ENCODE results near the gene ARHGEF4. TPM values are rescaled to one million over a fixed set of nuclear protein-coding genes. Genes with fewer than 3 reads are reported as not detected.
A peak's percentile ranks its signal among the peaks of the same experiment; 100 is the strongest.

The ARHGEF4 gene
- total and polyA plus RNA-seq, 2 experiments from 2014 or later: 4.6 to 16.6 TPM

DNA sequence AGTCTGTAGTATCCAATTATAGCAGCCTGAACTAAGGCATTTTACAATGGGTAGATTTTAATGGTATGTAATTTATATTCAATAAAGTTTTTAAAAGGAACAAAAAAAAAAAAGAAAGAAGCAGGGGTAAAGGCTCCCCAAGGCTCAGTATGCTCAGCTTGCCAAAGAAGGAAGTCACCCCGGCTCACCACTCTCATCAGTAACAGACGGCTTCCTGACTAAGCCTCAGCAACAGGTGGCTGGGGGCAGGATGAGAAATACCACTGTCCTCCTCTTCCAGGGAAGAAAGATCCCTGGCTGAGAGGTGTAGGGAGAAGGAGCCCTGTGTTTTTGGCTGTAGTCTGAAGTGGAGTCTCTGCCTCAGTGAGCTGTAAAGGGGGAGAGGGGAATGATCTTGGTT is 121.2 kb downstream of the ARHGEF4 start:
- peak; percentile 33 for DNase-seq (ENCODE audit: low spot score)
- H3F3A ChIP-seq (replicated peaks; ENCODE audit: low read depth): no peaks in the 10 kb centered on the region
- H3K36me3 Mint-ChIP-seq (ENCODE audit: low read depth): peaks cover 5% of the 10 kb centered on the region; the same call in 2 of the 3 replicates

More for the DNA sequence above, 121.2 kb downstream of the ARHGEF4 start:
- Histone ChIP-seq H4K20me1 (replicated peaks; ENCODE audit: insufficient read depth) (no peaks in the 10 kb centered on the region), H3K4me3 (no peak overlapping the region), H3K4me2 (no peak overlapping the region), H3K9me2 (ENCODE audit: insufficient read depth) (no peaks in the 10 kb centered on the region), H2AFZ (no peak overlapping the region), H3K4me1 (ENCODE audit: insufficient read depth) (no peaks in the 10 kb centered on the region), H3K27ac (ENCODE audit: low read depth) (no peak overlapping the region), H3K36me3 (ENCODE audit: insufficient read depth) (no peaks in the 10 kb centered on the region), H3K79me2 (replicated peaks; ENCODE audit: insufficient read depth) (no peaks in the 10 kb centered on the region), H3K27me3 (ENCODE audit: insufficient read depth) (peaks cover 25% of the 10 kb centered on the region)
- H3K4me3 Mint-ChIP-seq: no peak overlapping the region
- ATAC-seq: peak; percentile 22; the same call in 2 of the 3 replicates
- no peak overlapping the region for H3K27ac Mint-ChIP-seq
- TF ChIP-seq, protein P1, sequence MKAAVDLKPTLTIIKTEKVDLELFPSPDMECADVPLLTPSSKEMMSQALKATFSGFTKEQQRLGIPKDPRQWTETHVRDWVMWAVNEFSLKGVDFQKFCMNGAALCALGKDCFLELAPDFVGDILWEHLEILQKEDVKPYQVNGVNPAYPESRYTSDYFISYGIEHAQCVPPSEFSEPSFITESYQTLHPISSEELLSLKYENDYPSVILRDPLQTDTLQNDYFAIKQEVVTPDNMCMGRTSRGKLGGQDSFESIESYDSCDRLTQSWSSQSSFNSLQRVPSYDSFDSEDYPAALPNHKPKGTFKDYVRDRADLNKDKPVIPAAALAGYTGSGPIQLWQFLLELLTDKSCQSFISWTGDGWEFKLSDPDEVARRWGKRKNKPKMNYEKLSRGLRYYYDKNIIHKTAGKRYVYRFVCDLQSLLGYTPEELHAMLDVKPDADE (IDR thresholded peaks at IDR 0.05): no peak
- TF ChIP-seq ZNF114 (CRISPR knock-in tag; IDR thresholded peaks at IDR 0.05) (no peak), NANOG (IDR thresholded peaks at IDR 0.05; ENCODE audit: borderline replicate concordance) (no peak), ZNF331 (CRISPR knock-in tag; IDR thresholded peaks at IDR 0.05; ENCODE audit: low read depth) (no peak), EZH2phosphoT487 (IDR thresholded peaks at IDR 0.05; ENCODE audit: unreplicated experiment) (no peak), POLR2AphosphoS5 (IDR thresholded peaks at IDR 0.05; ENCODE audit: low read depth) (no peak), CREB1 (CRISPR knock-in tag; IDR thresholded peaks at IDR 0.05; ENCODE audit: low read depth) (no peak), STAT1 (IDR thresholded peaks at IDR 0.05; ENCODE audit: unreplicated experiment) (no peak)
- TF ChIP-seq, protein P2, sequence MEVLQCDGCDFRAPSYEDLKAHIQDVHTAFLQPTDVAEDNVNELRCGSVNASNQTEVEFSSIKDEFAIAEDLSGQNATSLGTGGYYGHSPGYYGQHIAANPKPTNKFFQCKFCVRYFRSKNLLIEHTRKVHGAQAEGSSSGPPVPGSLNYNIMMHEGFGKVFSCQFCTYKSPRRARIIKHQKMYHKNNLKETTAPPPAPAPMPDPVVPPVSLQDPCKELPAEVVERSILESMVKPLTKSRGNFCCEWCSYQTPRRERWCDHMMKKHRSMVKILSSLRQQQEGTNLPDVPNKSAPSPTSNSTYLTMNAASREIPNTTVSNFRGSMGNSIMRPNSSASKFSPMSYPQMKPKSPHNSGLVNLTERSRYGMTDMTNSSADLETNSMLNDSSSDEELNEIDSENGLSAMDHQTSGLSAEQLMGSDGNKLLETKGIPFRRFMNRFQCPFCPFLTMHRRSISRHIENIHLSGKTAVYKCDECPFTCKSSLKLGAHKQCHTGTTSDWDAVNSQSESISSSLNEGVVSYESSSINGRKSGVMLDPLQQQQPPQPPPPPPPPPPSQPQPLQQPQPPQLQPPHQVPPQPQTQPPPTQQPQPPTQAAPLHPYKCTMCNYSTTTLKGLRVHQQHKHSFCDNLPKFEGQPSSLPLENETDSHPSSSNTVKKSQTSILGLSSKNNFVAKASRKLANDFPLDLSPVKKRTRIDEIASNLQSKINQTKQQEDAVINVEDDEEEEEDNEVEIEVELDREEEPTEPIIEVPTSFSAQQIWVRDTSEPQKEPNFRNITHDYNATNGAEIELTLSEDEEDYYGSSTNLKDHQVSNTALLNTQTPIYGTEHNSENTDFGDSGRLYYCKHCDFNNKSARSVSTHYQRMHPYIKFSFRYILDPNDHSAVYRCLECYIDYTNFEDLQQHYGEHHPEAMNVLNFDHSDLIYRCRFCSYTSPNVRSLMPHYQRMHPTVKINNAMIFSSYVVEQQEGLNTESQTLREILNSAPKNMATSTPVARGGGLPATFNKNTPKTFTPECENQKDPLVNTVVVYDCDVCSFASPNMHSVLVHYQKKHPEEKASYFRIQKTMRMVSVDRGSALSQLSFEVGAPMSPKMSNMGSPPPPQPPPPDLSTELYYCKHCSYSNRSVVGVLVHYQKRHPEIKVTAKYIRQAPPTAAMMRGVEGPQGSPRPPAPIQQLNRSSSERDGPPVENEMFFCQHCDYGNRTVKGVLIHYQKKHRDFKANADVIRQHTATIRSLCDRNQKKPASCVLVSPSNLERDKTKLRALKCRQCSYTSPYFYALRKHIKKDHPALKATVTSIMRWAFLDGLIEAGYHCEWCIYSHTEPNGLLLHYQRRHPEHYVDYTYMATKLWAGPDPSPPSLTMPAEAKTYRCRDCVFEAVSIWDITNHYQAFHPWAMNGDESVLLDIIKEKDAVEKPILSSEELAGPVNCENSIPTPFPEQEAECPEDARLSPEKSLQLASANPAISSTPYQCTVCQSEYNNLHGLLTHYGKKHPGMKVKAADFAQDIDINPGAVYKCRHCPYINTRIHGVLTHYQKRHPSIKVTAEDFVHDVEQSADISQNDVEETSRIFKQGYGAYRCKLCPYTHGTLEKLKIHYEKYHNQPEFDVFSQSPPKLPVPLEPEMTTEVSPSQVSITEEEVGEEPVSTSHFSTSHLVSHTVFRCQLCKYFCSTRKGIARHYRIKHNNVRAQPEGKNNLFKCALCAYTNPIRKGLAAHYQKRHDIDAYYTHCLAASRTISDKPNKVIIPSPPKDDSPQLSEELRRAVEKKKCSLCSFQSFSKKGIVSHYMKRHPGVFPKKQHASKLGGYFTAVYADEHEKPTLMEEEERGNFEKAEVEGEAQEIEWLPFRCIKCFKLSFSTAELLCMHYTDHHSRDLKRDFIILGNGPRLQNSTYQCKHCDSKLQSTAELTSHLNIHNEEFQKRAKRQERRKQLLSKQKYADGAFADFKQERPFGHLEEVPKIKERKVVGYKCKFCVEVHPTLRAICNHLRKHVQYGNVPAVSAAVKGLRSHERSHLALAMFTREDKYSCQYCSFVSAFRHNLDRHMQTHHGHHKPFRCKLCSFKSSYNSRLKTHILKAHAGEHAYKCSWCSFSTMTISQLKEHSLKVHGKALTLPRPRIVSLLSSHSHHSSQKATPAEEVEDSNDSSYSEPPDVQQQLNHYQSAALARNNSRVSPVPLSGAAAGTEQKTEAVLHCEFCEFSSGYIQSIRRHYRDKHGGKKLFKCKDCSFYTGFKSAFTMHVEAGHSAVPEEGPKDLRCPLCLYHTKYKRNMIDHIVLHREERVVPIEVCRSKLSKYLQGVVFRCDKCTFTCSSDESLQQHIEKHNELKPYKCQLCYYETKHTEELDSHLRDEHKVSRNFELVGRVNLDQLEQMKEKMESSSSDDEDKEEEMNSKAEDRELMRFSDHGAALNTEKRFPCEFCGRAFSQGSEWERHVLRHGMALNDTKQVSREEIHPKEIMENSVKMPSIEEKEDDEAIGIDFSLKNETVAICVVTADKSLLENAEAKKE (CRISPR knock-in tag; IDR thresholded peaks at IDR 0.05): no peak
- peaks cover 12% of the 10 kb centered on the region for H3K9me3 Mint-ChIP-seq
- H3K27me3 Mint-ChIP-seq (ENCODE audit: insufficient read depth, low read depth, poor library complexity): peaks cover 19% of the 10 kb centered on the region
- H3K4me1 Mint-ChIP-seq: peaks cover 1% of the 10 kb centered on the region; the same call in 2 of the 3 replicates

All from GM23338 (cell line).